Upper lobe of left lung (tissue), 4 donors: ENCODE data around the gene FAM168A.

Experiments
- EP300 ChIP-seq, 4 donors: sonication (generic); formaldehyde crosslinking; IDR thresholded peaks; one replicate each; pipeline ENCODE4 v1.5.1; 2017; ENCODE audit warnings: antibody characterized with exemption in 4 of 4, control low read depth in 2 of 4
- POLR2A ChIP-seq, 4 donors: fragments of 450-650 bp; IDR thresholded peaks; one replicate each; pipeline ENCODE4 v1.5.1; 2016 to 2017; ENCODE audit warnings: antibody characterized with exemption in 4 of 4, mild to moderate bottlenecking in 2 of 4
- POLR2AphosphoS5 ChIP-seq, 2 donors: sonication (generic); formaldehyde crosslinking; IDR thresholded peaks; one replicate each; pipeline ENCODE4 v1.5.1; 2017; ENCODE audit warnings: antibody characterized with exemption in 2 of 2
- TF ChIP-seq, protein P1 (sequence below), 6 experiments: fragments of 450-650 bp in 4 of 6; fragments of 200-600 bp in 2 of 6; sonication (generic) in 2 of 6; IDR thresholded peaks; one replicate each; pipeline ENCODE4 v1.5.1; 2016 to 2019; ENCODE audit warnings: antibody characterized with exemption in 6 of 6

DNA sequence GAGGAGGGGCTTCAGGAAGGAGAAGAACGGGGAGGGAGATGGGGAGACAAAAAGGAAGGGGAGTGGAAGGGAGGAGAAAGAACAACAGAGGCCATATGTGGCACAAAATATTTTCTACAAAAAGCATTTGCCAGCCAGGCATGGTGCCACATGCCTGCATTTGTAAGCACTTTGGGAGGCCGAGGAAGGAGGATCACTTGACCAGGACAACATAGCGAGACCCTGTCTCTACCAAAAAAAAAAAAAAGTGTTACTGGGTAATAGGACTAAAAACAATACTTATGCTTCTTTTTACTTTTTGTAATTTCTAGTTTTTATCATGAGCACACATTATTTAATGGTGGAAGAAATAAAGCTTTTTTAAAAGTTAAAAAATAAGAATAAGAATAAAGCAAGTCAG lies 5.3 kb downstream of the FAM168A start:
- TF ChIP-seq, protein P1, sequence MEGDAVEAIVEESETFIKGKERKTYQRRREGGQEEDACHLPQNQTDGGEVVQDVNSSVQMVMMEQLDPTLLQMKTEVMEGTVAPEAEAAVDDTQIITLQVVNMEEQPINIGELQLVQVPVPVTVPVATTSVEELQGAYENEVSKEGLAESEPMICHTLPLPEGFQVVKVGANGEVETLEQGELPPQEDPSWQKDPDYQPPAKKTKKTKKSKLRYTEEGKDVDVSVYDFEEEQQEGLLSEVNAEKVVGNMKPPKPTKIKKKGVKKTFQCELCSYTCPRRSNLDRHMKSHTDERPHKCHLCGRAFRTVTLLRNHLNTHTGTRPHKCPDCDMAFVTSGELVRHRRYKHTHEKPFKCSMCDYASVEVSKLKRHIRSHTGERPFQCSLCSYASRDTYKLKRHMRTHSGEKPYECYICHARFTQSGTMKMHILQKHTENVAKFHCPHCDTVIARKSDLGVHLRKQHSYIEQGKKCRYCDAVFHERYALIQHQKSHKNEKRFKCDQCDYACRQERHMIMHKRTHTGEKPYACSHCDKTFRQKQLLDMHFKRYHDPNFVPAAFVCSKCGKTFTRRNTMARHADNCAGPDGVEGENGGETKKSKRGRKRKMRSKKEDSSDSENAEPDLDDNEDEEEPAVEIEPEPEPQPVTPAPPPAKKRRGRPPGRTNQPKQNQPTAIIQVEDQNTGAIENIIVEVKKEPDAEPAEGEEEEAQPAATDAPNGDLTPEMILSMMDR (IDR thresholded peaks at IDR 0.05), result no peak
- TF ChIP-seq POLR2A (IDR thresholded peaks at IDR 0.05) (no peak), EP300 (IDR thresholded peaks at IDR 0.05) (no peak), POLR2AphosphoS5 (IDR thresholded peaks at IDR 0.05) (no peak)
